K562 (cell line): ENCODE measurements around the gene SNTG2.

Experiments used
- FOS ChIP-seq: IDR thresholded peaks from 3 replicates; pipeline ENCODE4 v1.6.1; 2011; ENCODE audit not compliant: insufficient read length; ENCODE audit errors: extremely low read depth
- FOXA1 ChIP-seq: fragments of 450-650 bp; IDR thresholded peaks from 2 replicates; pipeline ENCODE4 v1.6.1; 2016; ENCODE audit warnings: mild to moderate bottlenecking, borderline replicate concordance
- HNRNPLL ChIP-seq: fragments of 200-400 bp; formaldehyde crosslinking; IDR thresholded peaks from 2 replicates; pipeline ENCODE4 v1.6.1; 2017; ENCODE audit warnings: low read length, low read depth, mild to moderate bottlenecking; ENCODE audit not compliant: poor library complexity, severe bottlenecking
- RBM34 ChIP-seq: fragments of 200-400 bp; formaldehyde crosslinking; IDR thresholded peaks from 2 replicates; pipeline ENCODE4 v1.6.1; 2018; ENCODE audit warnings: low read length, borderline replicate concordance; ENCODE audit not compliant: insufficient read depth
- REST ChIP-seq, 2 experiments: fragments of 450-650 bp; formaldehyde crosslinking in 1 of 2; IDR thresholded peaks; 2 replicates each; pipeline versions ENCODE4 v1.4.0 to v1.6.1; 2014 to 2020; ENCODE audit warnings: mild to moderate bottlenecking in 2 of 2, borderline replicate concordance in 1 of 2, low read depth in 1 of 2
- STAT6 ChIP-seq: sonication (generic); formaldehyde crosslinking; IDR thresholded peaks from 2 replicates; pipeline ENCODE4 v1.8.1; 2023; ENCODE audit warnings: mild to moderate bottlenecking, missing genetic modification reagents
- YY1 ChIP-seq, 3 experiments: IDR thresholded peaks; 2 replicates each; pipeline ENCODE4 v1.6.1; 2011; ENCODE audit warnings: low read length in 2 of 3, mild to moderate bottlenecking in 2 of 3, moderate library complexity in 2 of 3, borderline replicate concordance in 1 of 3, control low read depth in 1 of 3, low read depth in 1 of 3; ENCODE audit not compliant: insufficient read depth in 3 of 3, insufficient replicate concordance in 2 of 3, control insufficient read depth in 1 of 3, insufficient read length in 1 of 3; ENCODE audit errors: extremely low read depth in 1 of 3
- ZNF174 ChIP-seq: fragments of 250-450 bp; sonication (Bioruptor Pico); IDR thresholded peaks from 2 replicates; pipeline ENCODE4 v1.4.0; 2020; ENCODE audit warnings: mild to moderate bottlenecking
- ZNF431 ChIP-seq: sonication (generic); formaldehyde crosslinking; IDR thresholded peaks from 2 replicates; pipeline ENCODE4 v1.8.0; 2022; ENCODE audit warnings: mild to moderate bottlenecking, missing genetic modification reagents

- TF ChIP-seq HNRNPLL (no peak), ZNF174 (CRISPR knock-in tag) (no peak), RBM34 (no peak), STAT6 (CRISPR knock-in tag) (no peak), YY1 (IDR thresholded peaks at IDR 0.05; ENCODE audit: borderline replicate concordance in 1 of 3, control insufficient read depth in 1 of 3, extremely low read depth in 1 of 3, insufficient read depth in 3 of 3, insufficient read length in 1 of 3, insufficient replicate concordance in 2 of 3, low read depth in 1 of 3, low read length in 2 of 3) (no peak), ZNF431 (CRISPR knock-in tag) (no peak), FOXA1 (no peak), REST (IDR thresholded peaks at IDR 0.05; ENCODE audit: borderline replicate concordance) (no peak), REST (CRISPR knock-in tag; IDR thresholded peaks at IDR 0.05; ENCODE audit: low read depth) (no peak), FOS (no peak)
Observed at GRCh38 chr2:1136067-1136466, 185.4 kb downstream of the SNTG2 start.
